ENCODE measurements around the gene GET4.
A peak's percentile ranks its signal among the peaks of the same experiment; 100 is the strongest.

Gene GET4, protein sequence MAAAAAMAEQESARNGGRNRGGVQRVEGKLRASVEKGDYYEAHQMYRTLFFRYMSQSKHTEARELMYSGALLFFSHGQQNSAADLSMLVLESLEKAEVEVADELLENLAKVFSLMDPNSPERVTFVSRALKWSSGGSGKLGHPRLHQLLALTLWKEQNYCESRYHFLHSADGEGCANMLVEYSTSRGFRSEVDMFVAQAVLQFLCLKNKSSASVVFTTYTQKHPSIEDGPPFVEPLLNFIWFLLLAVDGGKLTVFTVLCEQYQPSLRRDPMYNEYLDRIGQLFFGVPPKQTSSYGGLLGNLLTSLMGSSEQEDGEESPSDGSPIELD

DNA sequence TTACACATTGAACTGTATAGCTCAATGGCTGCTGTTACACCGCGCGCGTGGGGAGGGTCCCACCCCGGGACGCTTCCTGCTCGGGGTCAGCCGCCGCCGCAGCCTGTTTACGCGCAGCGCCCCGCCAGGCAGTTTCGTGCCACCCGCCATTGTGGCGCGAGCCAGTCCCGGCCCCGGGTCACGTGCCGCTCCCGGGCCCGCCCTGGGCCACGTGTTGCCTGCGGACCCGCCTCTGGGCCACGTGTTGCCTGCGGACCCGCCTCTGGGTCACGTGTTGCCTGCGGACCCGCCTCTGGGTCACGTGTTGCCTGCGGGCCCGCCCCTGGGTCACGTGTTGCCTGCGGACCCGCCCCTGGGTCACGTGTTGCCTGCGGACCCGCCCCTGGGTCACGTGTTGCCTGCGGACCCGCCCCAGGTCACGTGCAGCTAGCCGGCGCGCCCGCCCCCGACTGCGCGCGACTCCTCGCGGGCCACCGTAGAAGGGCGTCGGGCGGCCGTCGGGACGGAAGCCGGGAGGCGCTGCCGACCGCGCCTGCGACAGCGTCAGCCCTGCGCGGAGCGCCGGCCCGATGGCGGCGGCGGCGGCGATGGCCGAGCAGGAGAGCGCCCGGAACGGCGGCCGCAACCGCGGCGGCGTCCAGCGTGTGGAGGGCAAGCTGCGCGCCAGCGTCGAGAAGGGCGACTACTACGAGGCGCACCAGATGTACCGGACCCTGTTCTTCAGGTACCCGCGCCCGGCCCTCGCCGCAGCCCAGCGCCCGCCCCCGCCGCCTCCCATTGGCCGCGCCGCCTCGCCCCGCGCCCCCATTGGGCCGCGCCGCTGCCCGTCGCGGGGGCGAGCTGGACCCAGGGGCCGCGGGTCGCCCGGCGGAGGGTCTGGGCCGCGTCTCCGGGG, at the start of gene GET4:
Gene GET4 (plus strand): TSS at position 478 of the 895 bp plus-strand sequence. CDS start 92 bp downstream, at position 570.
- Mint-ChIP-seq H3K27ac (peak within 1 kb of the TSS; percentile 76), H3K4me1 (ENCODE audit: low read depth) (peaks cover 41% of the 10 kb centered on the region), H3K36me3 (peaks cover 5% of the 10 kb centered on the region), H3K4me3 (peak within 1 kb of the TSS; percentile 91), H3K27me3 (no peaks in the 10 kb centered on the region), H3K9me3 (ENCODE audit: low read depth) (no peaks in the 10 kb centered on the region)

DNA sequence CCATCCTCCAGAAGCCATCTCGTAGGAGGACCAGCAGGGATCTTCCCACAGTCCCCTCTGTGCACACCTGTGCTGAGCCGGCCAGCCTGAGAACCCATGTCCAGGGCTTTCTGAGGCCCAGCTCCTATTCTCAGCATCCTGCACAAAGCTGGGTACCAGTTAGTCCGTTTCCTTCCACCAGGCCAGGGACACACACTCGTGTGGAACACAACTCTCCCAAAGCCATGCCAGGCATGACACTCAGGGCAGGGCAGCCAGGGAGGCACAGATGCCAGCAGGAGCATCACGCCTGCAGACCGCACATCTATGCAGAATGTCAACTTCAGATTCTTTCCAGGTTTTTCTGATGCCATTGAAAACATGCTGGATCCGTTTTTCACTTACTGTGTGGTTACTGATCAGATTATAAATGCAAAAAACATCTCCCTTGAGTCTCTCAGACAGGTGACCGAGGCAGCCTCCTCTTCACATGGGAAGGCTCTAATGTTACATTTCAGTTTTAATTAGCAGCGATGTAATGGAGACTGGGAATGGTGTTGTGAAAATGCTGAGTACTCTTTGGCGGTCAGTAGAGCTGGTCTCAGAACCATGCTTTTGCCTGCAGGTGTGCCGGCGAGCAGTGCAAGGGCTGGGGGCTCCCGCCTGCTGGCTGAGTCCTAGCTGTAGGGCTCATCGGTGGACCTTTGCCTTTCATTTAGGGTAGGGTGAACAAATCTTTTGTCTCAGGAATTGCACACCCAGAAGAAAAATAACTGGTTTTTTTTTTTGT, 47.4 kb upstream of the GET4 start:
- Mint-ChIP-seq H3K4me1 (ENCODE audit: low read depth) (peaks cover 55% of the 10 kb centered on the region), H3K9me3 (ENCODE audit: low read depth) (no peaks in the 10 kb centered on the region), H3K27me3 (no peaks in the 10 kb centered on the region), H3K4me3 (no peak overlapping the region), H3K36me3 (peaks cover 7% of the 10 kb centered on the region), H3K27ac (peak overlapping the region; percentile 17)

DNA sequence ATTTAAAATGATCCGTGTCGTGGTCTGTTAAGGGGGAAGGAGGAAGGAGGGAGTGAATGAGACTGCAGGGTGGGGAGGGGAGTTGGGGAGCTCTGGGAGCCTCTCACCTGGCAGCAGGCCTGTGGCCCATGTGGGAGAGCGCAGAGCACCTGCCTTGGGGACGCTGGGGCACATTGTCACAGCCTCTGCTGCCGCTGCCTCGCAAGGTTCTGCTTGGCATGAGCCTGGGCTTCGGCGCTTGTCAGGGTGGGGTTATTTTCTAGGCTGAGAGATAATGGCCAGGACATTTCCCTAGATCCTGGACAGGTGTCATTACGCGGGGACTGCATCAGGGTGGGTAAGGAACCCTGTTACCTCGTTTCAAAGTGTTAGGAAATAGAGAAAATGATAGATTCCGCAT, 46.3 kb upstream of the GET4 start:
- Mint-ChIP-seq H3K4me3 (peak overlapping the region; percentile 89), H3K36me3 (peaks cover 6% of the 10 kb centered on the region), H3K27me3 (no peaks in the 10 kb centered on the region), H3K4me1 (ENCODE audit: low read depth) (peaks cover 51% of the 10 kb centered on the region), H3K27ac (peak overlapping the region; percentile 99), H3K9me3 (ENCODE audit: low read depth) (no peaks in the 10 kb centered on the region)

DNA sequence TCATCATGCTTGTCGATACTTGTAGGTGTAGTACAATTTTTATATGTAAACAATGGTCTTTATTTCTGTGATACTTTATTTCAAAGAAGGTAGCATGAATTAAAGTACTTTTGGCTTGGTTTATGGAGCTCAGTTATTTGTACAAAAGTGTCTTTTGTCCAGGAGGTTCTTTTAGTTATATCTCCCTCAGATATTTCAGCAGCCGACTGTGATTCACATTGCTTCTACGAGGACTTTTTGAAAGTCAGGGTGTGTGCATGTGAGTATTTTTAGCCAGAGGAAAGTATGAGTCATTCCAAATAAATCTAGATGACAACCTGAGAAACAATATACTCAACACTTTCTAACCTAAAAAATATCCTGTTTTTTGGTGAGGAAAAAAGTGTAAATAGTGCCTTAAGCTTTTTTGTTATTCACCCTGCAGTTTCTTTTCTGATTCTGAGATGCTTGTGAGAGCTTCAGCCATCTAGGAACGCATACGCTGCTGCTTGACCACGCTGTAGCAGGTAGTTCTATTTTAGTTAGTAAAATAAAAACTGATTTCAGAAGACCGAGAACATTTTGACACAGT, 44.7 kb upstream of the GET4 start:
- Mint-ChIP-seq H3K27me3 (no peaks in the 10 kb centered on the region), H3K27ac (peak overlapping the region; percentile 99), H3K9me3 (ENCODE audit: low read depth) (no peaks in the 10 kb centered on the region), H3K4me1 (ENCODE audit: low read depth) (peaks cover 54% of the 10 kb centered on the region), H3K4me3 (peak overlapping the region; percentile 89), H3K36me3 (peaks cover 4% of the 10 kb centered on the region)

DNA sequence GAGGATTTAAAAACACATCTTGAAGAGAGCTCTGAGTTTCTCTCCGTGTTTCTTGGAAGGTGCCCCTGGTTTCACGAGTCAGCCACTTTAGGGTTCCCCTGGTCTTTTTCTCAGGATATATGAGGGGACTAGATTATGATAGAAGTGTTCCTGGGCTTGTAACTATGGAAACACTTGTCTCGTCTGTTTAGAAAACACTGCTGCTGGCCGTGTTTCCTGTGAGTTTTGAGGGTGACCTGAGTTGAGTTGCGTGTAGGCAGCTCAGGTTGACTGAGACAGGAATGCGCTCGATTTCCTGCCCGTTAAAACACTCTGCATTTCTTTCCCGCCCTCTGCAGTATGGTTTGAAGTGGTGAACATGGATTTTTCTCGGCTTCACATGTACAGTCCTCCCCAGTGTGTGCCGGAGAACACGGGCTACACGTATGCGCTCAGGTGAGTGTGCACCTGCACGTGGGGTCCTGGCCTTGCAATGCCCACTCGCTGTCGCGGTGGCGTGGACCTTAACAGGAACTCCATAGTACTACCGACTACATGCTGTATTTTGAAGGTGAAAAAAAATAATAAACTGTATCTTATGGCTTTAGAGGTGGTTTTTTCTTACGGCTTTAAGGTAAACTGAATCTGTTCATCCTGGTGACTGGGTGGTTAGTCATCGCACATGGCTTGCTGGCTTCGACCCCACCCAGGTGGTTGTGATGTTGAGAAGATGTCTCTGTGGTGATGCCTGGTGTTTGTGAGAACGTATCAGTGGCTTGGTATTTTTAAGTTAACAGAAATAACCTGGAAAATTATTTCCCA, 44.0 kb upstream of the GET4 start, which contains the start of gene SUN1:
Gene SUN1 (plus strand): TSS at position 310 of the 801 bp plus-strand sequence. CDS start 49 bp downstream, at position 359.
- Mint-ChIP-seq H3K4me3 (peak within 1 kb of the TSS; percentile 89), H3K36me3 (peaks cover 4% of the 10 kb centered on the region), H3K27me3 (no peaks in the 10 kb centered on the region), H3K27ac (peak within 1 kb of the TSS; percentile 99), H3K4me1 (ENCODE audit: low read depth) (peaks cover 53% of the 10 kb centered on the region), H3K9me3 (ENCODE audit: low read depth) (no peaks in the 10 kb centered on the region)

DNA sequence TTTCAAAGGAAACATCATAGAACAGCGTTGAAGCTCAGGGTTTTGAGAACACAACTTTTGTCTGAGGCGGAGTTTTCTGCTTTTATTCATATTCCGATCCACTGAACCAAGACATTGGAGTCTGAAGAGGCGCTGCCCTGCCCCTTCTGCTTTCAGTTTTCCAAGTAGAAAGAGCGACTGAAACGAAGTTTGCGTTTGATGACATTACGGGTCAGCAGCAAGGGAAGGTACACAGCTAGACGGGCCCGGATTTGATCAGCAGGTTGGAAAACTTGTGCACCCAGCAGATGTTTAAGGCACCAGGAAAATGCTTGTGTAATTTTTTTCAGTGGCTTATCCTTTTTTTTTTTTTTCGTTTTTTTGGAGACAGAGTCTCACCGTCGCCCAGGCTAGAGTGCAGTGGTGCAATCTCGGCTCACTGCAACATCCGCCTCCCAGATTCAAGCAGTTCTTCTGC, 43.4 kb upstream of the GET4 start:
- peaks cover 56% of the 10 kb centered on the region for H3K4me1 Mint-ChIP-seq (ENCODE audit: low read depth)
- H3K36me3 Mint-ChIP-seq = peaks cover 4% of the 10 kb centered on the region
- no peaks in the 10 kb centered on the region for H3K9me3 Mint-ChIP-seq (ENCODE audit: low read depth)
- H3K4me3 Mint-ChIP-seq = peak overlapping the region; percentile 89
- peak overlapping the region; percentile 99 for H3K27ac Mint-ChIP-seq
- no peaks in the 10 kb centered on the region for H3K27me3 Mint-ChIP-seq

DNA sequence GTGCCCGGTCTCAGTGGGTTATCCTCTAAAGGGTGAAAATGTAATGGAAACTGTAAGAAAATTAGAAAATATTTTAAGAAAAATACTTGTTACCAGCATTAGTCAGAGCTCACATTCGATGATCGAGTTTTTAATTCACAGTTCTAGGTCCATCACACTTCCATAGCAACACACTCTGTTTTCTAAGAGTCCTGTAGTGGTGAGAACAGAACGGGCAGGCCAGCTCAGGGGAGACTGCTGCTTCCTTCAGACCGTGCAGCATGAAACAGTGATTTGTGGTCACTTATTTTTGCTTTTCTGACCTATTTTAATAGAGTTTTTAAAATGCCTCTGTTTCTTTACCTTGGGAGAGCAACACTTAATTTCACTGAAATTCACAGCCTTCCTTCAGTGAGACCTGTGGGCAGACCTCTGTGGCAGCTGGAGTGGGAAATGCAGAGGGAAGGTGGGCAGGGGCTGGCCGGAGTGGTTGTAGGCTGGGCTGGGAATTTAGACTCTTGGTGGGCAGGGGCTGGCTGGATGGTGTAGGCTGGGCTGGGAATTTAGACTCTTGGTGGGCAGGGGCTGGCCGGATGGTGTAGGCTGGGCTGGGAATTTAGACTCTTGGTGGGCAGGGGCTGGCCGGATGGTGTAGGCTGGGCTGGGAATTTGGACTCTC, 42.6 kb upstream of the GET4 start:
- peak overlapping the region; percentile 28 for H3K27ac Mint-ChIP-seq
- no peak overlapping the region for H3K4me3 Mint-ChIP-seq
- no peaks in the 10 kb centered on the region for H3K9me3 Mint-ChIP-seq (ENCODE audit: low read depth)
- no peaks in the 10 kb centered on the region for H3K27me3 Mint-ChIP-seq
- peaks cover 55% of the 10 kb centered on the region for H3K4me1 Mint-ChIP-seq (ENCODE audit: low read depth)
- peaks cover 4% of the 10 kb centered on the region for H3K36me3 Mint-ChIP-seq

DNA sequence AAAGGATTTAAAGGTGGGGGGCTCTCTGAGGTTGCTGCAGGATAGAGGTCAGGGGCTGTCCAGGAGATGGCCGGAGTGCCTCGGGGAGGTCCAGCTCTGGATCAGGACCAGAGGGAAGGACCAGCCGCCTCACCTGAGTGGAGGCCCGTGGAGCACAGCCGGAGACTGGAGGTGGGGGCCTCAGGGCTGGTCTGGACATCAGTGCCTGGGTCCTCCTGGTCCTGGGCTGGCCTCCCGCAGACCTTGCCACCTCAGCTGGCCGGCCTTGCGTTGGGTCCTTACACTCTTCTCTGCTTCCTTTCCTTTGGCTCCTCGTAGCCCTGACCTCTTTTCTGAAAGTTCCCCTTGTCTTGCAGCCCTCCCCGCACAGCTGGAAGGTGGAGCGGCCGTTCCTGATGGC, 42.1 kb upstream of the GET4 start:
- Mint-ChIP-seq H3K9me3 (ENCODE audit: low read depth) (no peaks in the 10 kb centered on the region), H3K4me3 (no peak overlapping the region), H3K36me3 (peaks cover 7% of the 10 kb centered on the region), H3K4me1 (ENCODE audit: low read depth) (peaks cover 52% of the 10 kb centered on the region), H3K27ac (peak overlapping the region; percentile 79), H3K27me3 (no peaks in the 10 kb centered on the region)

DNA sequence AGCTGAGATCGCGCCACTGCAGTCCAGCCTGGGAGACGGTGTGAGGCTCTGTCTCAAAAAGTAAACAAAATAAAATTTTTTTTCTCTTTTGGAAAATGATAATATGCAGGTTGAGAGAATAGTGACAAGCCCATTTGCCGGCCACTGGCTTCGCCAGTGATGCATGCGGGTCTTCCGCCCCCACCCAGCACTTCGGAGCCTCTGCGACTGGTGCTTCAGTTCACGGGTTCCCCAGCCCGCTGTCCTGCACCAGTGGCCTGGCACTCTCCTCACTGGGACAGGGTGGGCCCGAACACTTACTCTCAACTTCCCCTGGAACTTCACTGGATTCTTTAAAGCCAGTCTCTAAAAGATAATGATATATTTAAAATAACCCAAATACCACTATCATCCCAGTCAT, 41.3 kb upstream of the GET4 start:
- Mint-ChIP-seq H3K27me3 (no peaks in the 10 kb centered on the region), H3K4me1 (ENCODE audit: low read depth) (peaks cover 47% of the 10 kb centered on the region), H3K27ac (no peak overlapping the region), H3K9me3 (ENCODE audit: low read depth) (no peaks in the 10 kb centered on the region), H3K4me3 (no peak overlapping the region), H3K36me3 (peaks cover 10% of the 10 kb centered on the region)

DNA sequence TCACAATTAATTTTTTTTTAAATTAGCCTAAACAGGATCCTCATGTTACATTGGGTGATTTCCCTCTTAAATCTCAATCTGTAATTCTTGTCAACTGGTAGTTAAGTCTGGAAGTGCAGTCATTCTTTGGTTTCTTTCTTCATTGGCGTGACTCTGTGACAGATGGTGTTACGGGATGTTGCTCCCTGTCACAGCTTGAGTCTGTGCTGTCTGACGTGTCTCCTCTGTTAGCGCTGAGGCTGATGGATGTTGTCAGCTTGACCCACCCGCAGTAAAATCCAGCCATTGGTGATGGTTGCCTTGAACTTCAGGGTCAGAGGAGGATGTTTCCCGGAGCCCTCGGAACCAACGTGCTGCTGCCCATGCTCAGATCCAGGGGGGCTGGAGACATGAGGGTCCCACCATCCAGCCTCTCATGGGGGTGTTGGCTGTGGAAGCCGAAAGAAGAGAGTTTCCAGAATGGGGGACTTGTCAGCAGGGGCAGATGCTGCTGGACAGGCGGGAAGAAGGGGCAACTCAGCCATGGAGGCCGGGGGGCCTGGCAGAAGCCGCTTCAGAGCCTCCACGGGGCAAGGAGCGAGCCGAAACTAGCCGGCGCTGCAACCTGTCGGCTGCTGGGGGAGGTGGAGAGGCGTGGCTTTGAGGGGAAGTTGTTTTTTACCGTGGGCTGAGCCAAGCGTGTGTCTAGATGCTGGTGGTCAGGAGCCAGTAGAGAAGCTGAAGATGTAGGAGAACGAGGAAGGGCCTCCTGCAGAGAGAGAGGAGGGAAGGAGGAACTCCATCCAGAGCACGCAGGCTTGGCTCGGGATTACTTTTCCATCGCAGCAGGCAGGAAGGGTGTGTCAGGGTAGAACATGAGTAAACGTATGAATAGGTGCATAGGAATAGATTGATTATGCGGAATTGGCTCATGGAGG, 40.6 kb upstream of the GET4 start:
- H3K36me3 Mint-ChIP-seq = peaks cover 10% of the 10 kb centered on the region
- H3K9me3 Mint-ChIP-seq (ENCODE audit: low read depth) = no peaks in the 10 kb centered on the region
- H3K27me3 Mint-ChIP-seq = no peaks in the 10 kb centered on the region
- H3K27ac Mint-ChIP-seq = no peak overlapping the region
- H3K4me1 Mint-ChIP-seq (ENCODE audit: low read depth) = peaks cover 40% of the 10 kb centered on the region
- H3K4me3 Mint-ChIP-seq = no peak overlapping the region

DNA sequence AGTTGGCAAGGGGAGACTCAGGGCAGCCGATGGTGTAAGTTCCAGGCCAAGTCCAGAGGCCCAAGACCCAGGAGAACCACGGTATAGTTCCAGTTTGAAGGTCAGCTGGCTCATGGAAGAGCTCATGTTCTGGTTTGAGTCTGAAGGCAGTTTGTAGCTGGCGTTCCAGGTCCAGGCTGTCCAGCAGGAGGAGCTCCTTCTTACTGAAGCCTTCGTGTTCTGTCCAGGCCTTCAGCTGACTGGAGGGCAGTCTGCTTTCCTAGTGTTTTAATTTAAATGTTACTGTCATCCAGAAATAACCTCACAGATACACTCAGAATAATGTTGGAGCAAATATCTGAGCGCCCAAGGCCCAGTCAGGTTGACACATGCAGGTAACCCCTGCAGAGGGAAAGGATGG, 39.9 kb upstream of the GET4 start:
- H3K27ac Mint-ChIP-seq = peak overlapping the region; percentile 46
- peaks cover 10% of the 10 kb centered on the region for H3K36me3 Mint-ChIP-seq
- H3K4me1 Mint-ChIP-seq (ENCODE audit: low read depth) = peaks cover 33% of the 10 kb centered on the region
- H3K9me3 Mint-ChIP-seq (ENCODE audit: low read depth) = no peaks in the 10 kb centered on the region
- no peaks in the 10 kb centered on the region for H3K27me3 Mint-ChIP-seq
- no peak overlapping the region for H3K4me3 Mint-ChIP-seq

DNA sequence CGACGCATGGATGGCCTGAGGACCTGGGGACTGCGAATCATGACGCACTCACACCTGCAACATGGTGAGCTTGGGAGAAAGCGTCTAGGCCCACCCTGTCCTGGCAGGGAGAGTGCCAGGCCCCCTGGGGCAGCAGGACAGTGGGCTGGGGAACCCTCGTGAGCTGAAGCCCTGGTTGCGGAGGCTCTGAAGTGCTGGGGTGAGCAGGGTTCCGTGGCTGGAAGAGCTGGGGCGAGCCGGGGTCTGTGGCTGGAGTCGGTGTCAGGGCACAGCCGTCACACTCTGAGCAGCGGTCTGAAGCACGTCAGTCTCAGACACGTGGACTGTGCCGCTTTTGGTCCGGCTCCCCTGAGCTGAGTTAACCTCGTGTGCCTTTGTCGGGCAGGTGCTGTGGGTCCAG, 39.4 kb upstream of the GET4 start:
- no peaks in the 10 kb centered on the region for H3K9me3 Mint-ChIP-seq (ENCODE audit: low read depth)
- H3K4me1 Mint-ChIP-seq (ENCODE audit: low read depth) = peaks cover 27% of the 10 kb centered on the region
- peaks cover 10% of the 10 kb centered on the region for H3K36me3 Mint-ChIP-seq
- H3K4me3 Mint-ChIP-seq = no peak overlapping the region
- peak overlapping the region; percentile 50 for H3K27ac Mint-ChIP-seq
- H3K27me3 Mint-ChIP-seq = no peaks in the 10 kb centered on the region
